GM19025 (cell line): Measurements from ENCODE around the gene TAF4.

Source experiments
- ATAC-seq: cut with Tn5 transposase; IDR thresholded peaks from one replicate; pipeline ENCODE4 v1.9.1; 2021; ENCODE audit warnings: mild to moderate bottlenecking, low read depth, moderate library complexity; ENCODE audit not compliant: unreplicated experiment

The TAF4 gene

DNA sequence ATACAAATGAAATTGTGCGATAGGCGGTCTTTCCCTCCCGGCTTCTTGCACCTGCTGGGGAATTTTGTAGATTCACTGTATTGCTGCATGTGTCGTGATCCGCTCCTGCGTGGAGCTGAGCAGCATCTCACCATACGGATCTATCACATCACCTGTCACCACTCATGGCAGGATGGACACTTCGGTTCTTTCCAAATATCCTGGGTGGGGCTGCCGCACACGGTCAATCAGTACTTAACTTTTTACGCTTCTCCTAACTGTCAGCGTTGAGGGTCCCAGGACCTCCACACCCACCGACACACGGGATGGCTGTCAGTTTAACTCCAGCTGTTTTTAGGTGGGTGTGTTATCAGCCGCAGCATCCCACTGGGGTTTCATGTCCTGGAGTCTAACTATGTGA lies 19.2 kb downstream of the TAF4 start:
- ATAC-seq = no peak

GRCh38 chr20:62045529-62046285 lies 20.0 kb downstream of the TAF4 start:
- ATAC-seq = no peak

DNA sequence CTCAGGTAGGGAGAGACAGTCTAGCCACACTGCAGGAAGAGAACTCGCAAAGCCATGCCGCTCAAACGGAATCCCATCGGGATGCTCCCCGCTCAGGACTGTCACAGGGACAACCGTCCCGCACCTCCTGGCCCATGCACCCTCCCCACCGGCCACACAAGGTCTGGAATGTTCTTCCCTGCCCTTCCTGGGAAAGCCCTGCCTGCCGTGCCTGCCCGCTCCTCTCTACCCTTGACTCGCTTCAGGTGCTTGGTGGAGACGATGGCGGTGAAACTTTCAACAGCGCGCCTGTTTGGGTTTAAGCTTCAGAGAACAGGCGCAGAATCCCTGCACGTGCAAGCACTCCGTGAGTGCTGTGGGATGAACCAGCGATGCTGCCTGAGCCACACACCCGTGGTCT lies 20.6 kb downstream of the TAF4 start:
- ATAC-seq = no peak

DNA sequence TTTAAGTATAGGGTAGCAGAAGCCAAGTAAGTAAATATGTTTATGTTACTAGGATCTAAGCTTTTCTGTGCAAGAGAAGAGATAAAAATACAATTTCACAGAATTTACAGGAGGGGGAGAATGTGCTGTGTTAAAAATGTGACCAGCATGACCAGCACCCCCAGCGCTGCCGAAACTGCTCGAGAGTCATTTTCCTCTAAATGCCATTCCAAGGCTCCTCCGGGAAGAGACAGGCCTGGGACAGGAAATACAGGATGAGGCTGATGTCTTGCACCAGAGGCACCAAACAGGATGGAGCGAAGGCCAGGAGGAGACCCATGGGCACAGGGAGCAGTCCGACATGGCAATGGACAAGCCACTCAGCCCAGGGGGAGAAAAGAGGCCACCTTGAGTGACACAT lies 21.1 kb downstream of the TAF4 start:
- ATAC-seq = no peak

DNA sequence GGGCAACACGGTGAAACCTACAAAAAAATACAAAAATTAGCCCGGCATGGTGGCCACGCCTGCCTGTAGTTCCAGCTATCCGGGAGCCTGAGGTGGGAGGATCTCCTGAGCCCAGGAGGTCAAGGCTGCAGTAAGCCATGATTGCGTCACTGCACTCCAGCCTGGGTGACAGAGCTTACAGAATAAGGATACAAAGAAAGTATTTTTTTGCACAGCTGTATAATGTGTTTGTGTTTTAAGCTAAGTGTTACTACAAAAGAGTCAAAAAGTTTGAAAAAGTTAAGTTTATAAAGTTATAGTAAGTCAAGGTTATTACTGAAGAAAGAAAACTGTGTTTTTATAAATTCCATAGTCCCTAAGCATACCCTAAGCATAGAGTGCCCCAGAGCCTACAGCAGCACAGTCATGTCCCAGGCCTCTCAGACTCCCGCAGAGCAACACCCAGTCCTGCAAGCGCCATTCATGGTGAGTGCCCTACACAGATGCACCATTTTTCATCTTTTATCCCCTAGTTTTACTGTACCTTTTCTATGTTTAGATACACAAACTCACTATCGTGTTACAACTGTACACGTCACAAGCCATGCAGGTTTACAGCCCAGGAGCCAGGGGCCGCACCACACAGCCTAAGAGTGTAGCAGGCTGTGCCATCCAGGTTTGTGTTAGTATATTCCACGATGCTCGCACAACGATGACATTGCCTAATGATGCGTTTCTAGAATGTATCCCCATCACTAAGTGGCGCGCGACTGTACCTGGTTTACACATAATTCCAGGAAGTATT lies 22.4 kb downstream of the TAF4 start:
- no peak for ATAC-seq

DNA sequence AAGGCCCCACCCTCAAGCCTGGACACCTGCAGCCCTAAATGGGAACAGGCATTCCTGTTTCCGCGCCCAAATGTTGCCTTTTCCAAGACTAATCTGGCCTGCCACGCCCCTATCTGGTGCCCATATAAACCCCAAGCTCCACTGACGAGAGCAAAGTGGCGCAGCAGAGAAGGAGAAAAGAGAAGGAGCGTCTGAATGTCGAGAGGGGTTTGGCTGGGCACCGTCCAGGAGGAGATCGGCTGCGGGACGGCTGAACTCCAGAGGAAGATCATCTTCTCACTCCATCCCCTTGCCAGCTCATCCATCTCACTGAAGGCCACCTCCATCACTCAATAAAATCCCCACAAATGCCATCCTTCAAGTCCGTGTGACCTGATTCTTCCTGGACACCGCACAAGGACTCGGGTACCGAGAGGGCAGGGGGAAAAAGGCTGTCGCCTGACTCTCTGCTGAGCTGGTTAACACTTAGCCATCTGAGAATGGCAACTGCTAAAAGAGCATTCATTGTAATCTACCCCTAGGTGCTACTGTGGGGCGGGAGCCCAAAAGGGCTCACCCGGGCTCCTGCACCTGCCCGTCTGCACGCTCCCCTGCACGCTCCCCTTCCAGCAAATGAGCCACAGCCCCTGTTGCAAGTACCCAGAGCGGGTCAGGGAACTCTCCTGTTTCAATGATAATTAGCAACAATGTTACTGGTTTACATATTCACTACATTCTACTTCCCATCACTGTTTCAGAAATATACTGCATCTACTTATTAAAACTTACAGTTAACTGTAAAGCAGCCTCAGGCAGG lies 23.5 kb downstream of the TAF4 start:
- ATAC-seq = no peak

- ATAC-seq = no peak
These were observed 24.7 kb downstream of the TAF4 start for GRCh38 chr20:62040933-62041332.

- ATAC-seq = no peak
These were observed 25.2 kb downstream of the TAF4 start for GRCh38 chr20:62040381-62040922.

DNA sequence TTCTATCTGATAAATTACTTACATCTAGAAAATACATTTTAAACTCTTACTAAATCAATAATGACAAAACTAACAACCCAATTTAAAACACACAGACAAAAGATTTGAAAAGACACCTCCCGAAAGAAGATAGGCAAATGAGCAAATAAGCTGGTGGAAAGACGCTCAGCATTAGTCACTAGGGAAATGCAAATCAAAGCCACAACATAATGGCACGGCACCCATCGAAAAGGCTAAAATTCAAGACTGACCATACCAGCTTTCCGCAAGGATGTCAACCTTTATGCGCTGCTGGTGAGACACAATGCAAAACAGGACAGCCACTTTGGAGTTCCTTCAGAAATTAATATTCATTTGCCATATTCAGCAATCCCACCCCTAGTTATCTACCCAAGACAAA lies 25.9 kb downstream of the TAF4 start:
- no peak for ATAC-seq

DNA sequence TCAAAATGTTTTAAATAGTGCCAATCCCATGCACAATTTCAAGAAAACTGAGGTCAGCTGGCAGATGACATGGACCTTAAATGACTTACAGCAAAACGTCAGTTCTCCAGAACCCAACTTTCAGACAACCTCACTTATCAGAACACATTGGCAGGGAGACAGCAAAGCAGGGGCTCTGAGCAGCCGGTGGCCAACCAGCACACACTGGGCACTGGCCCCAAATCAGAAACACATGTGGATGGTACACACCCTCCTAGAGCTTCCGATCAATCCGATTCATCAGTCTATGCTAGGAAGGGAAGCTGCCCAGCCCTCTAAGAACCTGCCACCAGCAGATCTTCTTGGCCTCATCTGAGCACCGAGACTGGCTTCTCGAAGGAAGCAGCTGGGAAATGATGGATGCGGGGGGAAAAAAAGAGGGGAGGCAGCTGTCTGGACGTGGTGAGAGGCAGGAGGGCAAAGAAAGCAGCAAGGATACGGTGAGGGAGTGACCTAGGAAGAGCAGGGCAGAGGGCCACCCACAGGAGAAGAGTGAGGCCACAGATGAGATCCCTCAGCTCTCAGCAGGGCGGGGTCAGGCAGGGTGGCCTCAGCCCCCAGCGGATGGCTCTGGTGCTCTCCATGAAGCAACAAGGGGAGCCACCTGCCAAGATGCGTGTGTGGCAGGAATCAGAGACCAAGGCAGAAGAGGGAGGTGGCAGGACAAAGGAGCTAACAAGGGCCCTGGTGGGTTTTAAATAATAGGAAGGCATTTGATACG lies 32.9 kb downstream of the TAF4 start:
- no peak for ATAC-seq

GRCh38 chr20:62031462-62032092 lies 34.1 kb downstream of the TAF4 start:
- ATAC-seq = no peak

DNA sequence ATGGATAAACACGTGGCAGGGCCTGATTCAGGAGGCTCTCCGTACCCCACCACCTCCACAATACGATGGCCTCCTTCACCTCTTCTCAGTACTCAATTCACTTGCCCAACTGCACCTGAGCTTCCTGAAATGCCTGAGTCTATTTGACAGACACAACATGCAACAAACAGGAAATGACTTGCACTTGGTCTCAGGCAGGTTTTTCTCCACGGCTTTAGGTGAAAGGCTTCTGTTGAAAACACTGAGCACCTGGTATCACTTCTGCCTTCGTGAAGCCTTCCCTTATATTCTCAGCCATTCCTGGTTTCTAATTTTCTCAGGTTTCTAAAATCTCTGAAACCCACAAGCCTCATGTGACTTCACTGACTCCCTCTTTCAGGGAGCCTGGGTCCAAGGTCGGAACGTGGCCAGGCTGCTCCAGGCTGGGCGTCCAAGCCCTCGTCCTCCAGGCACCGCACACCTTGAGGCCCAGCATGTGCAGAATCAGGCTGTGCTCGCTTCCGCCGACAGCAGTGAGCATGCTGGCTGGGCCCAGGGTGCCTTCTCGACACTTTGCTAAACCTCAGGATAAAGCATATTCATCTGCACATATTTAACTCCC lies 34.7 kb downstream of the TAF4 start:
- ATAC-seq = no peak

- no peak for ATAC-seq
These were observed 35.3 kb downstream of the TAF4 start for GRCh38 chr20:62030357-62030756.

DNA sequence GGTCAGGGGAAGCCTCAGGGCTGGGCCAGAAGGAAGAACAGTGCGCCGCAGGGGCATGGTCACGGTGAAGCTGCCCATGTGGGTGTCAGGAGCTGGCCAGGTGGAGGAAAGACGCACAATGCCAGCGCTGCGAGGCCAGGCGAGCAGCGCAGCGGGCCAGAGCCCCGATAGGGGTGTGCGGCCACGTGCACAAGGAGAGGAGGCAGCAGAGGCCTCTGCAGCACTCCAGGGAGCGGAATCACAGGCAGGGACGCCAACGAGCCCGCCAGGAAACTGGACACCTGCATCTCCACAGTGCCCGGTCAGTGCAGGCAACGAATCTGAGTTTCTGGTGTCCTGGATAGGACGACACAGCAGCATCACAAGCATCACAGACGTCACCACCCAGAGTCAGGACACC lies 35.7 kb downstream of the TAF4 start:
- ATAC-seq = no peak

GRCh38 chr20:62029296-62029695 lies 36.4 kb downstream of the TAF4 start:
- ATAC-seq = no peak

GRCh38 chr20:62028384-62028783 lies 37.3 kb downstream of the TAF4 start:
- ATAC-seq = no peak

DNA sequence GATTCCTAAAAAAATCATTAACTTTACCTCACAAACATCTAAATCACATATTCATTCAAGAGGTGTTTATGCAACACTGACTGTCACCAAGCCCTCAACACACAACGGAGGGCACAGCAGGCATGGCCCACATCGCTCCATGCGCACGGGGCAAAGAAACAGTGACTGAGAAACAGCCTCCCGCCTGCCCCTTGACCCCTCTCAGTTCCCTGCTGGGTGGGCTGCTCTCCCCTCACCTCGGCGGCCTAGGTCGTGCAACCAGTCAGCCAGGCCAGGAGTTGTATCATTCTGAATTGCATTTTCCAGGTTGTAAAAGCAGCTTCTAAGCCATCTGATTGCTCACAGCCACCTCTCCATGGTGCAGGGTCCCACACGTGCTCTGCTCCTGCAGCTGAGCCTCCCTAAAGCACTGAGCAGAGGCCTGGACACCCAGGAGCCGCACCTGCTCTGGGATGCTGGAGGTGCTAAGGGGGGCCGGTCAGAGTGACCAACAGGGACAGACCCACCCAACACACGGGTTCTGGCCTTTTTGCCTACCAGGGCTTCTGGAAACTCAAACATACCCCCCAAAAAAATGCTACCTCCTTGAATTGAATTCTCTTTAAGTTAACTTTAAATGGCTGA lies 37.9 kb downstream of the TAF4 start:
- ATAC-seq = no peak

DNA sequence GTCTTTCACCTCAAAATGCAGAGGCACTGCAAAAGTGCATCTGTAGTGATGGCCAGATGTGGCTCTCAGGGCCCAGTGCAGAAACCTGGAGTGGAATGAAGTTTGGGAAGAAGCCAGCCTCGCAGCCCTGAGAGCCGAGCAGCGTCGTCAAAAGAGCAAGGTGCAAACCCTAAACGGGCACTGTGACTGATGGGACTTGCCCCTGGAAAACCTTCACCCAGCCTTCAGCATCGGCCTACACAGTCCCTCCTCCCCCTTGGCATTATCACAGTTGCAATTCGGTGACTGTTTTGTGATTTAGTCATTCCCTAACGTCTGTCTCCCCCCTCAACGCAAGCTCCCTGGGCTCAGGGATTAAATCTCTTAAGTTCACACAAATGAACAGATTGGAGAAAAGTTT lies 38.6 kb downstream of the TAF4 start:
- ATAC-seq = no peak

- no peak for ATAC-seq
These were observed 39.2 kb downstream of the TAF4 start for GRCh38 chr20:62026564-62026856.
